H1 (cell line): ENCODE results near the gene BLOC1S4. TPM values are rescaled to one million over a fixed set of nuclear protein-coding genes. Genes with fewer than 3 reads are reported as not detected.
A peak's percentile ranks its signal among the peaks of the same experiment; 100 is the strongest.

Experiments
- CTCF ChIA-PET: fragments of 300-600 bp; sonication (Branson Sonifier 250); formaldehyde crosslinking; loops from one replicate; lab custom pipeline; 2021; ENCODE audit not compliant: partially characterized antibody; lab: Charles Lee
- POLR2A ChIA-PET: fragments of 300-600 bp; sonication (Branson Sonifier 250); formaldehyde crosslinking; loops from one replicate; lab custom pipeline; 2021; ENCODE audit warnings: inconsistent platforms; ENCODE audit not compliant: partially characterized antibody; lab: Charles Lee
- DNase-seq, 2 experiments: peaks; one replicate each; pipeline versions ENCODE4 v3.0.0 to v3.0.0-alpha.2; 2010 to 2022; ENCODE audit warnings: low spot score in 2 of 2, low read depth in 1 of 2, mixed read lengths in 1 of 2
- FAIRE-seq: peaks from 2 replicates; lab custom pipeline; 2011; peaks lifted over from hg19 to GRCh38; lab: Jason Lieb, UNC
- H2AFZ ChIP-seq: 2 replicates; pipeline ENCODE4 v1.8.1; 2012; ENCODE audit warnings: low read length, inconsistent platforms
- H2AK5ac ChIP-seq: 2 replicates; pipeline ENCODE4 v1.6.1; 2013; ENCODE audit warnings: low read depth, low read length
- H2BK120ac ChIP-seq: replicated peaks from 2 replicates; pipeline ENCODE3; 2013; ENCODE audit warnings: low read depth, low read length, inconsistent platforms
- H2BK12ac ChIP-seq: 2 replicates; pipeline ENCODE4 v1.6.1; 2013; ENCODE audit warnings: low read depth, low read length
- H2BK15ac ChIP-seq: 2 replicates; pipeline ENCODE4 v1.6.1; 2013; ENCODE audit warnings: low read length
- H2BK20ac ChIP-seq: 2 replicates; pipeline ENCODE4 v1.6.1; 2013; ENCODE audit warnings: low read length
- H2BK5ac ChIP-seq: 2 replicates; pipeline ENCODE4 v1.6.1; 2013; ENCODE audit warnings: low read depth, low read length
- H3K14ac ChIP-seq: 2 replicates; pipeline ENCODE4 v1.6.1; 2013; ENCODE audit warnings: inconsistent platforms; ENCODE audit not compliant: insufficient read length
- H3K18ac ChIP-seq: 2 replicates; pipeline ENCODE4 v1.6.1; 2013; ENCODE audit warnings: low read length; ENCODE audit errors: extremely low read depth
- H3K23ac ChIP-seq: 2 replicates; pipeline ENCODE4 v1.6.1; 2013; ENCODE audit warnings: inconsistent platforms; ENCODE audit not compliant: insufficient read length
- H3K23me2 ChIP-seq: 2 replicates; pipeline ENCODE4 v1.6.1; 2013; ENCODE audit warnings: low read depth, low read length
- H3K27ac ChIP-seq: 2 replicates; pipeline ENCODE4 v1.6.1; 2011; ENCODE audit warnings: low read depth, low read length, inconsistent platforms
- H3K27me3 ChIP-seq, 4 experiments: replicated peaks in 1 of 4; 1 replicate in 1 of 4; 2 replicates in 3 of 4; pipeline versions ENCODE4 v1.6.1 to v1.8.1; 2011 to 2013; ENCODE audit warnings: low read length in 3 of 4, mild to moderate bottlenecking in 3 of 4, inconsistent platforms in 2 of 4, mixed read lengths in 2 of 4, moderate library complexity in 1 of 4; ENCODE audit not compliant: control insufficient read depth in 3 of 4, insufficient read depth in 3 of 4; ENCODE audit errors: extremely low read depth in 1 of 4
- H3K36me3 ChIP-seq, 4 experiments: 2 replicates each; pipeline versions ENCODE4 v1.6.1 to v1.8.1; 2011 to 2013; ENCODE audit warnings: mild to moderate bottlenecking in 4 of 4, low read length in 3 of 4, moderate library complexity in 2 of 4, control low read depth in 1 of 4, inconsistent platforms in 1 of 4; ENCODE audit not compliant: insufficient read depth in 4 of 4, control insufficient read depth in 2 of 4
- H3K4ac ChIP-seq: replicated peaks from 2 replicates; pipeline ENCODE3; 2013; ENCODE audit warnings: low read length, low read depth, mixed read lengths, inconsistent platforms; ENCODE audit not compliant: insufficient read length
- H3K4me1 ChIP-seq, 4 experiments: replicated peaks in 1 of 4; 1 replicate in 1 of 4; 2 replicates in 3 of 4; pipeline versions ENCODE4 v1.6.1 to v1.8.1; 2011 to 2013; ENCODE audit warnings: low read length in 3 of 4, inconsistent platforms in 2 of 4, mixed read lengths in 1 of 4; ENCODE audit not compliant: insufficient read depth in 4 of 4, control insufficient read depth in 3 of 4
- H3K4me2 ChIP-seq, 2 experiments: 2 replicates each; pipeline versions ENCODE4 v1.6.1 to v1.8.1; 2011 to 2013; ENCODE audit warnings: low read depth in 2 of 2, low read length in 2 of 2, control low read depth in 1 of 2, inconsistent platforms in 1 of 2, mild to moderate bottlenecking in 1 of 2; ENCODE audit not compliant: insufficient read depth in 1 of 2
- H3K4me3 ChIP-seq, 4 experiments: fragments of 200-600, 300-600 bp in 1 of 4; sonication (generic), shearing (Covaris generic), sonication (Bioruptor Twin) in 1 of 4; 2 replicates each; pipeline versions ENCODE4 v1.5.1 to v1.8.1; 2011 to 2016; ENCODE audit warnings: low read length in 4 of 4, low read depth in 3 of 4, control low read depth in 2 of 4, inconsistent platforms in 2 of 4, mild to moderate bottlenecking in 2 of 4, mixed read lengths in 1 of 4, moderate library complexity in 1 of 4; ENCODE audit not compliant: insufficient read depth in 2 of 4; ENCODE audit errors: extremely low read depth in 1 of 4
- H3K56ac ChIP-seq: replicated peaks from 2 replicates; pipeline ENCODE3; 2013; ENCODE audit warnings: low read depth, mild to moderate bottlenecking, mixed read lengths, low read length, inconsistent platforms; ENCODE audit not compliant: insufficient read length
- H3K79me1 ChIP-seq: 2 replicates; pipeline ENCODE4 v1.6.1; 2013; ENCODE audit warnings: low read depth, low read length, control low read depth
- H3K79me2 ChIP-seq, 2 experiments: 2 replicates each; pipeline versions ENCODE4 v1.6.1 to v1.8.1; 2012 to 2013; ENCODE audit warnings: low read length in 2 of 2, mild to moderate bottlenecking in 2 of 2, inconsistent platforms in 1 of 2; ENCODE audit not compliant: insufficient read depth in 2 of 2, control insufficient read depth in 1 of 2
- H3K9ac ChIP-seq, 4 experiments: replicated peaks in 1 of 4; 1 replicate in 1 of 4; 2 replicates in 3 of 4; pipeline versions ENCODE4 v1.6.1 to v1.8.1; 2011 to 2013; ENCODE audit warnings: low read depth in 3 of 4, low read length in 3 of 4, control low read depth in 2 of 4, mild to moderate bottlenecking in 2 of 4, moderate library complexity in 2 of 4, inconsistent platforms in 1 of 4; ENCODE audit errors: extremely low read depth in 1 of 4
- H3K9me3 ChIP-seq, 2 experiments: 2 replicates each; pipeline versions ENCODE4 v1.6.1 to v1.8.1; 2012 to 2013; ENCODE audit warnings: mild to moderate bottlenecking in 2 of 2, moderate library complexity in 2 of 2, control low read depth in 1 of 2, inconsistent platforms in 1 of 2, low read depth in 1 of 2, low read length in 1 of 2, mixed read lengths in 1 of 2; ENCODE audit not compliant: insufficient read depth in 2 of 2
- H4K20me1 ChIP-seq, 2 experiments: replicated peaks in 1 of 2; 2 replicates each; pipeline versions ENCODE3 to v1.8.1; 2011 to 2013; ENCODE audit warnings: inconsistent platforms in 2 of 2, low read length in 2 of 2, mild to moderate bottlenecking in 1 of 2; ENCODE audit not compliant: insufficient read depth in 2 of 2, control insufficient read depth in 1 of 2
- H4K5ac ChIP-seq: 2 replicates; pipeline ENCODE4 v1.6.1; 2013; ENCODE audit warnings: low read length, low read depth, mixed read lengths, inconsistent platforms; ENCODE audit not compliant: insufficient read length
- H4K8ac ChIP-seq: 2 replicates; pipeline ENCODE4 v1.8.0; 2013; ENCODE audit warnings: mild to moderate bottlenecking, moderate library complexity, low read length, inconsistent platforms; ENCODE audit not compliant: insufficient read depth; ENCODE audit errors: extremely low read depth
- H4K91ac ChIP-seq: replicated peaks from 2 replicates; pipeline ENCODE3; 2013; ENCODE audit warnings: low read length, mixed read lengths, inconsistent platforms; ENCODE audit not compliant: insufficient read length
- SRF ChIP-seq: IDR thresholded peaks from 2 replicates; pipeline ENCODE4 v1.6.1; 2011; ENCODE audit warnings: mild to moderate bottlenecking, low read depth, low read length, moderate library complexity
- WGBS, 2 experiments: shearing (Covaris generic) in 1 of 2; methylation state at CpG; one replicate each; pipeline versions ENCODE4 v1.1.6 to v1.1.7; 2013 to 2015; ENCODE audit warnings: low lambda C conversion rate in 2 of 2, mixed read lengths in 2 of 2, inconsistent platforms in 1 of 2, low coverage in 1 of 2, missing lambda C conversion rate in 1 of 2; ENCODE audit not compliant: insufficient replicate concordance in 2 of 2, insufficient coverage in 1 of 2, insufficient read length in 1 of 2; ENCODE audit errors: extremely low coverage in 1 of 2, missing lambda C conversion rate in 1 of 2; 5-methylcytosine and 5-hydroxymethylcytosine counted together
- polyA plus RNA-seq, 7 experiments: library from polyadenylated mRNA; depleted of rRNA in 3 of 7; stranded (reverse) in 5 of 7; unstranded in 2 of 7; fragments of >200 nt in 5 of 7; fragments of 200-250 nt in 2 of 7; gene quantifications; 1 replicate in 5 of 7; 2 replicates in 1 of 7; 4 replicates in 1 of 7; pipeline versions ENCODE4 v1.2.1 to v1.2.3, GENCODE V29; 2011 to 2013; ENCODE audit warnings: missing spikeins in 2 of 7, mixed read lengths in 2 of 7
- total RNA-seq: library from RNA; stranded (reverse); fragmentation: NEBNext Ultra II Directional; extraction: Animal tissue kit (Norgen Biotek cat#: 25700); gene quantifications from 2 replicates; pipeline ENCODE4 v1.2.1, GENCODE V29; 2021

BLOC1S4 gene
- total and polyA plus RNA-seq, 2 of the 8 experiments (the other 6 are each of a cell fraction or from before 2014, with no cell fraction given) = 19.1 to 27.8 TPM

DNA sequence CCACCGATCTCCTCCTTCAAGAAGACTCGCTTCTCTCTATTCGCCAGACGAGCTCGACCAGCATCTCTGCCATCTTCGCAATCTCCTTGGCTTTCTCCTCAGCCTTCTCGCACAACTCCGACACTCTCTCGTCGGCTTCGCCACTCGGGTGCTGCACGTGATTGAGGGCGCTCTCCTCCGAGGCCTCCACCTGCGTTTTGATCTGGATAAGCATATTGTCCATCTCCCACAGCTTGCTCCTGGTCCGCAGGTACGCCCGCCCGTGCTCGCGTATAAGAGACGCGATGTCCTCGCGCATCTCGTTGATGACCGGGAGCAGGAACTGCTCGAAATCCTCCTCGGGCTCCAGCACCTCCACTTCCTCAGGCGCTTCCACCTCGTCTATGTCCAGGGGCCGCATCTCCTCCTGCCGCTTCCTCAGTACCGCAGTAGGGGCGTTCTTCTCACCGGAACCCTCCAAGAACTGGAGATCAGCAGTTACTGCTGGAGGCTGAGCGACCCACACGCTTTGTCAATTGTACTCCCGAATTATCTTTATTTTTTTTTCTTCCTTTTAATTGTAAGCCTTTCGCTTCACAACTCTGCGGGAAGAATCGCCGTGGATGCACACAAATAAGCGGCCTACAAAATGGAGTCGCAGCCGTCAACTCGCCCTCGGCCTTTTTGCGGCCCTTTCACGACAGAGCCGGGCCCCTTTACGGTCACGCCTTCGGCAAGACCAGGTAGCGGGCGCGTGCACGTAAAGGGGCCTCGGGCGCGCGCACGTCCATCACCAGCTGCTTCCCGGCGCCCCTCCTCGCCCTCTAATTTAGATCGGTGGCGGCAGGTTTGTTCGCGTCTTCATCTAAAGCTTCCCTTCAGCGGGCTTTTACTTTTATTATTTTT is 6.5 kb upstream of the BLOC1S4 start, which contains the start of gene MRFAP1L1:
TSS of gene MRFAP1L1 (minus strand) at position 636 of the 885 bp plus-strand sequence. CDS start at position 400, 236 bp downstream.
- H3K4me2 ChIP-seq = peak within 1 kb of the TSS; percentile 96 to 97
- peaks cover 9% of the 10 kb centered on the region for H3K79me1 ChIP-seq
- H3K4me3 ChIP-seq = peak within 1 kb of the TSS; percentile 87 to 98 (median 90)
- peak within 1 kb of the TSS; percentile 93 for H2AFZ ChIP-seq
- H4K8ac ChIP-seq = peak within 1 kb of the TSS; percentile 76
- H2BK12ac ChIP-seq = 0 out of 2 replicates have a peak within 1 kb of the TSS, but pooled peaks have one; percentile 52
- H3K14ac ChIP-seq = no peak within 1 kb of the TSS
- H4K5ac ChIP-seq = peak within 1 kb of the TSS; percentile 92
- peak within 1 kb of the TSS; percentile 83 for H3K56ac ChIP-seq
- H3K36me3 ChIP-seq = peaks cover 0 to 17% (median 0%) of the 10 kb centered on the region in 4 experiments; a peak in 2 of 8 replicates
- peak within 1 kb of the TSS; percentile 79 to 97 (median 82) for H3K9ac ChIP-seq
- FAIRE-seq = no peak
- H3K4ac ChIP-seq = peak within 1 kb of the TSS; percentile 1
- no peak within 1 kb of the TSS; the same call in 1 of the 2 replicates for H2AK5ac ChIP-seq
- H2BK20ac ChIP-seq = no peak within 1 kb of the TSS
- H3K9me3 ChIP-seq = no peaks in the 10 kb centered on the region
- H4K20me1 ChIP-seq = peaks cover 0 to 7% of the 10 kb centered on the region in 2 experiments
- DNase-seq = peak; percentile 86 to 95
- H2BK120ac ChIP-seq = no peak within 1 kb of the TSS
- 1% methylated on average over 72 of the region's 72 CpGs; no CpG with 5 or more reads in 1 of the 2 experiments for WGBS, 2 experiments
- POLR2A ChIA-PET = interaction anchor here (0.7 to 1.6 kb wide), 5 partner anchors 21 to 581 kb away, joined by 3 read pairs; a partner anchor contains a TSS
- H3K79me2 ChIP-seq = peaks cover 24 to 51% of the 10 kb centered on the region in 2 experiments
- CTCF ChIA-PET = interaction anchor here (0.7 to 1.7 kb wide), 5 partner anchors 13 to 362 kb away, joined by 3 to 6 read pairs (median 4); partner anchors contain the start of gene S100P
- peak within 1 kb of the TSS; percentile 79 for H2BK5ac ChIP-seq
- H3K18ac ChIP-seq = peak within 1 kb of the TSS; percentile 87
- 0 out of 2 replicates have a peak within 1 kb of the TSS, but pooled peaks have one; percentile 65 for H2BK15ac ChIP-seq
- peaks cover 0 to 18% (median 5%) of the 10 kb centered on the region in 4 experiments; a peak in 5 of 7 replicates for H3K4me1 ChIP-seq
- no peak within 1 kb of the TSS for H3K23ac ChIP-seq
- peaks cover 14% of the 10 kb centered on the region for H3K23me2 ChIP-seq
- peak within 1 kb of the TSS; percentile 79 for H3K27ac ChIP-seq
- no peaks in the 10 kb centered on the region; a peak in 1 of 7 replicates for H3K27me3 ChIP-seq
- H4K91ac ChIP-seq = peak within 1 kb of the TSS; percentile 92
- no peak for TF ChIP-seq SRF
